ENCODE data around the gene ZFYVE9. TPM values are rescaled to one million over a fixed set of nuclear protein-coding genes. Genes with fewer than 3 reads are reported as not detected.

ZFYVE9 gene
- total RNA-seq, 1 experiment from 2014 or later: 18.0 TPM

DNA sequence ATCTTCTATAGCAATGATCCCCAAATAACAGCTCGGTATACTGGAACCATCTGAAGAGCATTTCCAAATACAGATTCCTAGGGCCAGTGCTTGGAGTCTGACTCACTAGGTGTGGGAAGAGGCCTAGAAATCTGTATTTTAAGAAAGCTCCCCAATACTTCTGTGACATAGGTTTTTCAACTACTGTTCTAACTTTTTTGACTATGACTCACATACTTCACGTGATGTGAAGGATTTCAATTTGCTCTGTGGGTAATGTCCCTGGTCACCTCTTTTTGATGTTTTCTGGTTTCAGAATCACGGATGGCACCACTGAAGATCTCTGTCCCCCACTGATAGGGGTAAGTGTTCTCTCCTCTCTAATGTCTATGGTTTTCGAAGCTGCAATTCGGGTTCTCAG lies 251.3 kb downstream of the ZFYVE9 start:
- Histone ChIP-seq H3K36me3 (ENCODE audit: control insufficient read depth, insufficient read depth, low read length) (peaks cover 4% of the 10 kb centered on the region; the same call in 1 of the 2 replicates), H3K27me3 (ENCODE audit: control insufficient read depth, insufficient read depth, low read length) (no peaks in the 10 kb centered on the region), H3K4me1 (ENCODE audit: control insufficient read depth, insufficient read depth, low read length) (no peaks in the 10 kb centered on the region), H3K9me3 (ENCODE audit: control insufficient read depth, insufficient read depth, low read depth, low read length) (no peaks in the 10 kb centered on the region), H3K27ac (ENCODE audit: low read length) (no peak overlapping the region), H3K4me3 (ENCODE audit: low read depth in 2 of 2, low read length in 2 of 2) (no peak overlapping the region)
- TF ChIP-seq SIN3A (IDR thresholded peaks at IDR 0.05; ENCODE audit: borderline replicate concordance, insufficient read depth, low read depth, low read length): no peak
- TF ChIP-seq, protein P1, sequence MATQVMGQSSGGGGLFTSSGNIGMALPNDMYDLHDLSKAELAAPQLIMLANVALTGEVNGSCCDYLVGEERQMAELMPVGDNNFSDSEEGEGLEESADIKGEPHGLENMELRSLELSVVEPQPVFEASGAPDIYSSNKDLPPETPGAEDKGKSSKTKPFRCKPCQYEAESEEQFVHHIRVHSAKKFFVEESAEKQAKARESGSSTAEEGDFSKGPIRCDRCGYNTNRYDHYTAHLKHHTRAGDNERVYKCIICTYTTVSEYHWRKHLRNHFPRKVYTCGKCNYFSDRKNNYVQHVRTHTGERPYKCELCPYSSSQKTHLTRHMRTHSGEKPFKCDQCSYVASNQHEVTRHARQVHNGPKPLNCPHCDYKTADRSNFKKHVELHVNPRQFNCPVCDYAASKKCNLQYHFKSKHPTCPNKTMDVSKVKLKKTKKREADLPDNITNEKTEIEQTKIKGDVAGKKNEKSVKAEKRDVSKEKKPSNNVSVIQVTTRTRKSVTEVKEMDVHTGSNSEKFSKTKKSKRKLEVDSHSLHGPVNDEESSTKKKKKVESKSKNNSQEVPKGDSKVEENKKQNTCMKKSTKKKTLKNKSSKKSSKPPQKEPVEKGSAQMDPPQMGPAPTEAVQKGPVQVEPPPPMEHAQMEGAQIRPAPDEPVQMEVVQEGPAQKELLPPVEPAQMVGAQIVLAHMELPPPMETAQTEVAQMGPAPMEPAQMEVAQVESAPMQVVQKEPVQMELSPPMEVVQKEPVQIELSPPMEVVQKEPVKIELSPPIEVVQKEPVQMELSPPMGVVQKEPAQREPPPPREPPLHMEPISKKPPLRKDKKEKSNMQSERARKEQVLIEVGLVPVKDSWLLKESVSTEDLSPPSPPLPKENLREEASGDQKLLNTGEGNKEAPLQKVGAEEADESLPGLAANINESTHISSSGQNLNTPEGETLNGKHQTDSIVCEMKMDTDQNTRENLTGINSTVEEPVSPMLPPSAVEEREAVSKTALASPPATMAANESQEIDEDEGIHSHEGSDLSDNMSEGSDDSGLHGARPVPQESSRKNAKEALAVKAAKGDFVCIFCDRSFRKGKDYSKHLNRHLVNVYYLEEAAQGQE (IDR thresholded peaks at IDR 0.05; ENCODE audit: insufficient read depth in 1 of 2, low read depth in 2 of 2, low read length in 1 of 2): no peak
- no peak for TF ChIP-seq TCF7L2 (IDR thresholded peaks at IDR 0.05; ENCODE audit: low read depth, low read length)
- TF ChIP-seq POLR2AphosphoS5 (IDR thresholded peaks at IDR 0.05; ENCODE audit: low read depth, low read length): no peak
- no peak for TF ChIP-seq CTCF (IDR thresholded peaks at IDR 0.05)
- no TSS peak for BruUV-seq (replicated peaks)
- ATAC-seq: no peak
- no peak for DNase-seq (ENCODE audit: low read depth, low spot score)
- CTCF ChIA-PET: no interaction called here
- POLR2A ChIA-PET: no interaction called here
- intact Hi-C loops (cut with micrococcal nuclease; ENCODE audit: unreplicated experiment): no loop called here
- in situ Hi-C loops (cut with HindIII; ENCODE audit: low pct_unique_long_range_greater_than_20kb, low sequenced_read_pairs): no loop called here

Other genes starting within 250 kb of the ZFYVE9 start
- gene RAB3B, start 151.4 kb upstream of the ZFYVE9 start, total RNA-seq (2021; ENCODE audit: unreplicated experiment): 1.2 TPM
- 13.1 TPM for gene KTI12, start 108.3 kb upstream of the ZFYVE9 start, total RNA-seq (2021; ENCODE audit: unreplicated experiment)
- gene TXNDC12, start 86.9 kb upstream of the ZFYVE9 start, total RNA-seq (2021; ENCODE audit: unreplicated experiment): 77.5 TPM
- 65.6 TPM for gene BTF3L4, start 85.8 kb upstream of the ZFYVE9 start, total RNA-seq (2021; ENCODE audit: unreplicated experiment)
- 52.5 TPM for gene CC2D1B, start 224.1 kb downstream of the ZFYVE9 start, total RNA-seq (2021; ENCODE audit: unreplicated experiment)